ENCODE data around the gene AADAT. TPM values are rescaled to one million over a fixed set of nuclear protein-coding genes. Genes with fewer than 3 reads are reported as not detected.

Gene AADAT
- total and polyA plus RNA-seq, 9 of the 15 experiments (the other 6 are each of a cell fraction or from before 2014, with no cell fraction given): 0.06 to 0.07 TPM; not detected in 7

GRCh38 chr4:170015285-170015684, 74.5 kb downstream of the AADAT start:
- BruUV-seq (replicated peaks): no TSS peak
- Histone ChIP-seq H3K27ac (ENCODE audit: extremely low read depth, low read depth, low read length) (no peak overlapping the region), H3K4me1 (replicated peaks in 1 of 2; ENCODE audit: control insufficient read depth in 2 of 2, insufficient read depth in 2 of 2, low read length in 2 of 2) (no peaks in the 10 kb centered on the region), H3K27me3 (ENCODE audit: control insufficient read depth in 2 of 2, insufficient read depth in 2 of 2, low read length in 2 of 2) (peaks cover 0 to 8% of the 10 kb centered on the region in 2 experiments; a peak in 2 of 5 replicates), H2AFZ (ENCODE audit: low read depth, low read length) (no peak overlapping the region), H4K20me1 (replicated peaks; ENCODE audit: control insufficient read depth, insufficient read depth, low read length) (no peaks in the 10 kb centered on the region), H3K79me2 (ENCODE audit: control insufficient read depth, insufficient read depth, low read length) (no peaks in the 10 kb centered on the region), H3K9me3 (replicated peaks; ENCODE audit: control insufficient read depth, insufficient read depth, low read depth, low read length) (no peaks in the 10 kb centered on the region), H3K36me3 (ENCODE audit: control insufficient read depth, insufficient read depth, low read length) (no peaks in the 10 kb centered on the region), H3K4me2 (ENCODE audit: insufficient read depth, low read length) (no peak overlapping the region), H3K4me3 (no peak overlapping the region), H3K9me1 (ENCODE audit: control insufficient read depth, insufficient read depth, low read length) (no peaks in the 10 kb centered on the region), H3K9ac (ENCODE audit: insufficient read depth in 1 of 2, low read depth in 2 of 2, low read length in 2 of 2) (no peak overlapping the region)
- POLR2A ChIA-PET: interaction anchor here (1.3 kb wide), 1 partner anchor 9 kb away, joined by 3 read pairs; no protein-coding TSS in a partner anchor
- in situ Hi-C loops (cut with MboI) (no loop called here), intact Hi-C loops (cut with micrococcal nuclease) (no loop called here)
- FAIRE-seq (no peak), ATAC-seq (no peak), DNase-seq (ENCODE audit: extremely low read depth in 1 of 4, low spot score in 3 of 4) (no peak)
- 0% methylated on average over 4 of the region's 4 CpGs for WGBS (ENCODE audit: insufficient coverage, low coverage, missing lambda C conversion rate)
- CTCF ChIA-PET (ENCODE audit: low intra/inter-chr PET ratio): no interaction called here
- no peak for TF ChIP-seq ZC3H4 (CRISPR knock-in tag; IDR thresholded peaks at IDR 0.05; ENCODE audit: borderline replicate concordance)
- no peak for TF ChIP-seq HDAC3 (IDR thresholded peaks at IDR 0.05; ENCODE audit: borderline replicate concordance, partially characterized antibody)
- no peak for TF ChIP-seq MLLT1 (IDR thresholded peaks at IDR 0.05)
- TF ChIP-seq TCF3 (CRISPR knock-in tag; IDR thresholded peaks at IDR 0.05): no peak
- TF ChIP-seq FOXA1 (IDR thresholded peaks at IDR 0.05; ENCODE audit: borderline replicate concordance): no peak
- TF ChIP-seq POLR3G (IDR thresholded peaks at IDR 0.05; ENCODE audit: extremely low read depth, insufficient read length, insufficient replicate concordance): no peak
- no peak for TF ChIP-seq DDX20 (tag; IDR thresholded peaks at IDR 0.05; ENCODE audit: low read depth)
- no peak for TF ChIP-seq KLF6 (CRISPR knock-in tag; IDR thresholded peaks at IDR 0.05; ENCODE audit: borderline replicate concordance)
- no peak for TF ChIP-seq POLR2B (IDR thresholded peaks at IDR 0.05; ENCODE audit: low read depth, partially characterized antibody)
- TF ChIP-seq LEF1 (IDR thresholded peaks at IDR 0.05): no peak
- TF ChIP-seq DEAF1 (CRISPR knock-in tag; IDR thresholded peaks at IDR 0.05): no peak
- TF ChIP-seq EHMT2 (IDR thresholded peaks at IDR 0.05): no peak
- no peak for TF ChIP-seq ZNF165 (CRISPR knock-in tag; IDR thresholded peaks at IDR 0.05; ENCODE audit: borderline replicate concordance)
- TF ChIP-seq BRCA1 (IDR thresholded peaks at IDR 0.05): no peak
- no peak for TF ChIP-seq BRCA1 (CRISPR knock-in tag; IDR thresholded peaks at IDR 0.05)
- no peak for TF ChIP-seq MNT (conservative IDR thresholded peaks at IDR 0.05)
- TF ChIP-seq CREB3 (tag; conservative IDR thresholded peaks at IDR 0.05; ENCODE audit: low read depth): no peak
- TF ChIP-seq CBX8 (IDR thresholded peaks at IDR 0.05; ENCODE audit: borderline replicate concordance, extremely low read depth, low read depth, low read length, poor library complexity, severe bottlenecking): no peak
- TF ChIP-seq GTF2A2 (tag; IDR thresholded peaks at IDR 0.05): no peak

Data from K562 (cell line).